Fibroblast of villous mesenchyme (primary cell): ENCODE results near the gene FKRP. TPM values are rescaled to one million over a fixed set of nuclear protein-coding genes. Genes with fewer than 3 reads are reported as not detected.
"Not testable (repeated sequence)": the region's sequence is repeated elsewhere in the genome, so short reads cannot be mapped to it uniquely, and the experiment has no call there.

ENCODE experiments used
- DNase-seq: peaks from one replicate; pipeline ENCODE4 v3.0.0-alpha.2; 2010; ENCODE audit warnings: low read depth
- H3K4me3 ChIP-seq: 2 replicates; pipeline ENCODE4 v1.5.1; 2011; ENCODE audit warnings: low read depth, mild to moderate bottlenecking, low read length
- CTCF ChIP-seq: IDR thresholded peaks from 2 replicates; pipeline ENCODE4 v1.5.1; 2012; ENCODE audit warnings: low read depth, mild to moderate bottlenecking, low read length; ENCODE audit not compliant: insufficient read depth
- total RNA-seq: library from RNA; depleted of rRNA; stranded (reverse); fragments of >200 nt; gene quantifications from 2 replicates; pipeline ENCODE4 v1.2.3, GENCODE V29; 2012

Gene FKRP
- total RNA-seq, 1 donor: 18.1 TPM

GRCh38 chr19:46759817-46760333, 14.0 kb downstream of the FKRP start:
- no peak for TF ChIP-seq CTCF
- no peak overlapping the region for H3K4me3 ChIP-seq
- peak; percentile 87 for DNase-seq

- TF ChIP-seq CTCF: no peak
- DNase-seq: no peak
- H3K4me3 ChIP-seq: no peak overlapping the region
Measured at GRCh38 chr19:46760363-46760762, 14.5 kb downstream of the FKRP start.

DNA sequence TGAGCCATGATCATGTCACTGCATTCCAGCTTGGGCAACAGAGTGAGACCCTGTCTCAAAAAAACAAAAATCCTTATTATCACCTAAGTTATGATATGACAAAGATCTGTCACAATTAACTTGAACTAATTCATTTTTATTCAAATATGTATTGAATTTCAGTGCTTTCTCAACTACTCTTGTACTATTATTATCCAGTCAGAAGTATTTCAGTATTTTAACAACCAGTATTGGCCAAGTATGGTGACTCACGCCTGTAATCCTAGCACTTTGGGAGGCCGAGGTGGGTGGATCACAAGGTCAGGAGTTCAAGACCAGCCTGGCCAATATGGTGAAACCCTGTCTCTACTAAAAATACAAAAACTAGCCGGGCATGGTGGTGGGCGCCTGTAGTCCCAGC, 15.0 kb downstream of the FKRP start:
- DNase-seq: peak; percentile 38
- not testable (repeated sequence) for H3K4me3 ChIP-seq

DNA sequence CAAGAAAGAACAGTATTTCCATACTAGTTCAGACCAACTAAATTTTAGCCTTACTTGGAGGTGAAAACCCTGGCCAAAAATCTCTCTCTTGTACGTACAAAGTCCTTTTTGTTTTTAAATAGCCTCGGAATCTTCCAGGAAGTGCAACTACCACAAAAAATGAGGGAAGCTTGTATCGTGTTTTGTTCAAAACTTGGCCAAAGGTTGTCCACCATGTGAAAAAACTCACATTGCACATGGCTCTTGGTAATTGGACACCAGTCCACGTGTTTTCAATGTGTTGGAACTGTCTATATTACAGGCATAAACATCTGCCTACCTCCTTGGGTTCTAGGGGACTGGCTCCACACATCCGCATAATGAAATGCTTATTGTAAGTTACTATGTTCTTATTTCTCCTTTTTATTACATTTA, 15.6 kb downstream of the FKRP start:
- H3K4me3 ChIP-seq: no peak overlapping the region
- no peak for TF ChIP-seq CTCF
- peak; percentile 68 for DNase-seq

DNA sequence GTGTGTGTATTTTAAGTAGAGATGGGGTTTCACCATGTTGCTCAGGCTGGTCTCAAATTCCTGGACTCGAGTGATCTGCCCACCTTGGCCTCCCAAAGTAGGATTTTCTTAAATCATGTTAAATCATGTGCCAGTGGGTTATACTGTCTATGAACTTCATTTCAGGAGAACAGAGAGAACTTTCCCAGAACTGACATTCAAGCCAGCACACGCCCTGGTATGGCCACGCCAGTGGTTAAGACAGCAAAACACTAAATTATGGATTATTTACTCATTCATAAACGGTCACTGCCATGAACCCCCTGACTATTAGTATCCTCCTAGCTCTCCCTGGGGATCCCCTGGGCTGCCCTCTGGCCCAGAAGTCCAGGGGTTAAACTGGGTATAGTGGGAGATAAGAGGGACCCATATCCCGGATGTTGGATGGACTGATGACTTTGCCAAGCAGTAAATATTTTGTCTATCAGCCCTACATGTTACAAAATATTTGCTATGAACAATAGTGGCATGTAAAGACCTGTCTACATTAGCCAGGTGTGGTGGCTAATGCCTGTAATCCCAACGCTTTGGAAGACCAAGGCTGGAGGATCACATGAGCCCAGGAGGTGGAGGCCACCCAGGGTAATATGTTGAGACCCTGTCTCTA, 16.5 kb downstream of the FKRP start:
- H3K4me3 ChIP-seq: no peak overlapping the region
- no peak for DNase-seq
- TF ChIP-seq CTCF: no peak

GRCh38 chr19:46764817-46765291, 19.0 kb downstream of the FKRP start:
- DNase-seq: no peak
- TF ChIP-seq CTCF: no peak
- no peak overlapping the region for H3K4me3 ChIP-seq

- DNase-seq: no peak
- TF ChIP-seq CTCF: peak; percentile 71
Measured at GRCh38 chr19:46766569-46767317, 20.9 kb downstream of the FKRP start.

DNA sequence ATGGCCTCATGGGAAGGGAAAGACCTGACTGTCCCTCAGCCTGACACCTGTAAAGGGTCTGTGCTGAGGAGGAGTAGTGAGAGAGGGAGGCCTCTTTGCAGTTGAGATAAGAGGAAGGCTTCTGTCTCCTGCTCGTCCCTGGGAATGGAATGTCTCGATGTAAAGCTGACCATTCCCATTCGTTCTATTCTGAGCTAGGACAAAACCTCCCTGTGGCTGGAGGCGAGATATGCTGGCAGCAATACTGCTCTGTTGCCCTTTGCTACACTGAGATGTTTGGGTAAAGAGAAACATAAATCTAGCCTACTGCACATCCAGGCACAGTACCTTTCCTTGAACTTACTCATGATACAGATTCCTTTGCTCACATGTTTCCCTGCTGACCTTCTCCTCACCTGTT, 22.9 kb downstream of the FKRP start:
- not testable (repeated sequence) for H3K4me3 ChIP-seq, DNase-seq

More at GRCh38 chr19:46766569-46767317, 20.9 kb downstream of the FKRP start:
- H3K4me3 ChIP-seq: no peak overlapping the region
